ENCODE results near the gene SLC9C2.
"Not testable (repeated sequence)": the region's sequence is repeated elsewhere in the genome, so short reads cannot be mapped to it uniquely, and the experiment has no call there.

SLC9C2 gene

GRCh38 chr1:173573596-173573995, 29.3 kb downstream of the SLC9C2 start:
- DNase-seq: no peak

DNA sequence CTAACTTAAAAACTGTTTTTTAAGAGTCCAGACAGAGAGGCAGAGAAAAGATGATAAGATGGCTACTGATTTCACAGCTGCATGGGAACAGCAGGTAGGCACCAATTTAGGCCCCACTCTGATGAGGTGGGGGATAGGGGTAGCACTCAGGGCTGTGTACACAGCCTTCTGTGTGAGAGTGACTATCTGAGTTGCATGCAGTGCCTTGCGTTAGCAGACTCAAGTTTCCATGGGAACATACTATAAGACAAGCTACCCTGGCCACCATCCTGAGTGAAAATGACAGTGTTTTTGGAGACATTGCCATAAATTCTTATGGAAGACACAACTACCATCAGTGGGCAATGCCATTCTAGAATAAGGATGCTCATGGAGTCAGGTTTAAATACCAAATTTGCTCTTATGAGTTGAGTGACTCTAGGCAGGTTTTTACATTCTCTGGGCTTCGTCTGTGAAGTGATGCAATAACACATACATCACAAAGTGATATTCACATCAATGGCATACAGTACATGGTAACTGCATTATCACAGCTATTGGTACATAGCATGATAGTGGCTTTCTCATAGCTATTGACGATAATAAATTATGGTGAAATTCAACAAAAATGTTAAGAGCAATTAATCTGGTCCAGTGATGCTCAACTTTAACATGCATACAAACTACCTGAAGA, 30.5 kb downstream of the SLC9C2 start:
- DNase-seq: no peak

DNA sequence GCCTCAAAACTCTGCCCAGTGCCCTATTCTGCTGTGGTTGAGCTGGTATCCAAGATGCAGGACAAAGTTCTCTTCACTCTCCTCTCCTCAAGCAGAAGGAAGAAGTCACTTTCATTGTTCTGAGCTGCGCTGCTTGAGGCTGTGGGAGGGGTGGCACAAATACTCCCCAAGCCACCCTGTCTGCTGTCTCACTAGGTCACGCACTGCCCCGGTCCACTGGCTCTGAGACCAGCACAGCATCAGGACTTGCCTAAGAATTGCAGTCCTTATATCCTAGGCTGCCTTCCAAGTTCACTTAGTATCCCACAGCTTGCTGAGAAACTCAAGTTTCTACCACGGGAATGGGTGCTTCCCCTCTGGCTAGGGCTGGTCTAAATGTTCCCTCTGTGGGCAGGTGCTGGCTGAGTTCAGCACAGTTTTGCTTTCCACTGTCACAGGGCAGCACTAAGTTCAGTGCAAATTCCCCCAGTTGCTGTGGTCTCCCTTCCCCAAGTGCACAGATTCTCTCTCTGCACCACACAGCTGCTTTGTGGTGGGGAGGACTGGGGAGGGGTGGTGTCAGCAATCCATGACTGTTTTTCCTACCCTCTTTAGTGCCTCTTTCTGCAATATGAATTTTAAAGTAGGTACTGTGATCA, 32.4 kb downstream of the SLC9C2 start:
- no peak for DNase-seq

- DNase-seq: no peak
These were observed 34.4 kb downstream of the SLC9C2 start for GRCh38 chr1:173568483-173568882.

DNA sequence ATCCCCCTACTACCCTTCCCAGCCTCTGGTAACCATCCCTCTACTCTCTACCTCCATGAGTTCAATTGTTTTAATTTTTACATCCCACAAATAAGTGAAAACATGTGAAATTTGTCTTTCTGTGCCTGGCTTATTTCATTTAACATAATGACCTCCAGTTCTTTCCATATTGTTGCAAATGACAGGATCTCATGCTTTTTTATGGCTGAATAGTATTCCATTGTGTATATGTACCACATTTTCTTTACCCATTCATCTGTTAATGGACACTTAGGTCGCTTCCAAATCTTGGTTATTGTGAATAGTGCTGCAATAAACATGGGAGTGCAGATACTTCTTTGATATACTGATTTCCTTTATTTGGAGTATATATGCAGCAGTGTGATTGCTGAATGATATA, 39.0 kb downstream of the SLC9C2 start:
- DNase-seq: not testable (repeated sequence)

- DNase-seq: no peak
These were observed 40.1 kb downstream of the SLC9C2 start for GRCh38 chr1:173562813-173563212.

DNA sequence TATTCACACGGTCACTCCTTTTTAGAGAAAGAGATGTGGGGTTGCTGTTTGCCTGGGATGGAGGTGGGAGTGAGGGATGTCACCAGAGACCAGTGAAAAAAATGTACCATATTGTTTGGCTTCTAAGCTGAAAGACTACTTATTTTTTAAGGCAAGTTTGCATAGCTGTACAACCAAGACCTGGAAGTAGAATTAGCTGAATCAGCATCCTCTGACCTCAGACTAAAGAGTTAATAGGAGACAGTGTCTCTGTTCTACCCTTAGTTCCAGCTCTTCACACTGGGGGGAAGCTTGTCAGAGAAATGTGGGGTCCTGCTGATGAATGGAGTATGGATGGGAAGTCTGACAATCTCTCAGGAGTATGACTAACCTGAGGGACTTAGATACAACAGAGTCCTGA, 41.6 kb downstream of the SLC9C2 start:
- no peak for DNase-seq

DNA sequence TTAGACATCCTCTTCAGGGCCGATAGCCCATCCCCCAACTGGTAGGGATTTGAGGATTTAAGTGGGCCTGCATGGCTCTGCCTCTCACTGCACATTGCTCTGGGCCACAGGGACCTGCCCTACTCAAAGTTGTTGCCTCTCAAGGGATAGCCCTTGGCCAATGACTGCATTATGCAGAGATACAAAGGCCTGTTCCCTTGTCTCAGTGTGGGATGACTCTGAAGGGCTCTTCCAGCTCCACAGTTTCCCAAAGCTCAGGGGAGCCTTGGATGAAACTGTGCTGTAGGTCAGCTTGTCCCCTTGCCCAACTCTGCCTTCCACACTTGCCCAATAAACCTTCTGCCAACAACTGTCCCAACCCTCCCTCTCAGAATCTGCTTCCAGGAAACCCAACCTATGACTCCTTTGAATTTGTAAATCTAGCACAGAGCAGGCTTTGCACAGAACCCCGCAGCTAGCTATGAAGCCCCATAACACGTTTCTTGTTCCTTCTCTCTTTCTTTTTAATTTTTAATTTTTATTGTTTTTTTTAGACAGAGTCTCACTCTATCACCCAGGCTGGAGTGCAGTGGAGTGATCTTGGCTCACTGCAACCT, 42.5 kb downstream of the SLC9C2 start:
- DNase-seq: no peak

DNA sequence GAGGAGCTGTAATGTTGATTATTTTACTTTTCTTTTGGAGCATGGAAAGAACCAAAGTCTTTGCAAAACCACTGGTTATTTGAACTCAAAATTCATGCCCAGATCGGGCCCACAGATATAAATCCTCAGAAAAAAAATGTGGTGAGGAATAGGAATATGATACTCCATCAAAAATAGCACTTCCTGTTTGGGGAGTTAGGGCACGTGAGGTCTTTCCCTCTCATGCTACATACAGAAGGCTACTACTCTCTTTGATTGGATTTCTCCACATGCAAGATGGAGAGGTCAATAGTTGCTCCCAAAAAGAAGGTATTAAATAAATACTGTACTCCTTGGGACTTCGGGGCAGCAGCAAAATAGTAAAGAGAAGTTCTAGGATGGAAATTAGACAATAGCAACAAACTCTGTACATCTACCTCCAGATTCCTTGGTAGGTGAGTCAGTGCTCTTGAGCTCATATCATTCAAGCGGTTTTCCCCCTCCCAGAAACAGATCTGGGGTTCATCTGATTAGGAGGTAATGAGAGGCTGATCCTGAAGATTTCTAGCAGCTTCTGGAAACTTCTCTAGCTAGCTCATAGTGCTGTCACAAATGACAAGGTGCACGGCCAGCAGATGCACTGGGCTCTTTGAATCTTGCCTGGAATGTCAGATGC, 47.1 kb downstream of the SLC9C2 start:
- no peak for DNase-seq

DNA sequence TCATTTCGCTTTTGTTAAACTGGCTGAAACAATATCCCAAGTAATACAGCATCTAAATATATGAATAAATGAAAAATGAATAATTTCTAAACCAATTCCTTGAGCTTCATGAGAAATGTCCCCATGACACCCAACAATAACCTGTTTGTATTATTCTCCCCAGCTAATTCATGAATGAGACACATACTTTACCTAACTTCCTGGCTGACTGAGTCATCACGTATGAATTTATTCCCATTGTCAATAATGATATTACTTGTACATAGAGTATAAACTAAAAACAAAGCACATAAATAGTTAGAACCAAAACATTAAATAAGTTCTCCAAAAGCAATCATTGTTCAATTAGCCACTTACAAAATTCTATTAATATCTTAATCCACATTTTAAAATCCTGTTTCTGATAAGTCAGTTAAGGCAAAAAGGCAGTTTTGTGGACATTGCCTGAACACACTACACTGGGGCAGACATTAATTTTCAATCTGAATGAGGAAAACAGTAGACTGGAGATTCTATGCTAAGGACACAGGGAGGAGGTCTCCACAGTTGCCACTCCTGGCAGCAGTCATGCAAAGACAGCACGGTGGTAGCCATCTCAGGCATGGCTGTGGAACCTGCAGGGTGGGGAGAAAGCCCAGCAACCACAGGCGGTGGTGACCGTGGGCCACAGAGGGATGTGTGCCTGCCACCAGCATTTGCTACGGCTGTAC, 48.2 kb downstream of the SLC9C2 start:
- no peak for DNase-seq

- DNase-seq: no peak
These were observed 48.8 kb downstream of the SLC9C2 start for GRCh38 chr1:173554089-173554488.

DNA sequence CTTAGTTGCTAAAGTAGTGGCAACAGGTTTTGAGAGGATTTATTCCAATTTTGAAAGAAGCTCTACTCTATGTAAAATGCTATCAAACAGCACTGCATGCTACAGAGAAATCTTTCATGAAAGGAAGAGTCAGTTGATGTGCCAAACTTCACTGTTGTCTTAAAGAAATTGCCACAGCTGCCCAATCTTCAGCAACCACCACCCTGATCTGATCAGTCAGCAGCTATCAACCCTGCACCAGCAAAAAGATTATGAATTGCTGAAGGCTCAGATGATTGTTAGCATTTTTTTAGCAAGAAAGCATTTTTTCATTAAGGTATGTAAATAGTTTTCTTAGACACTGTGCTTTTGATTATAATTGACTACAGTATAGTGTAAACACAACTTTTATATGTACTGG, 49.6 kb downstream of the SLC9C2 start:
- DNase-seq: no peak

DNA sequence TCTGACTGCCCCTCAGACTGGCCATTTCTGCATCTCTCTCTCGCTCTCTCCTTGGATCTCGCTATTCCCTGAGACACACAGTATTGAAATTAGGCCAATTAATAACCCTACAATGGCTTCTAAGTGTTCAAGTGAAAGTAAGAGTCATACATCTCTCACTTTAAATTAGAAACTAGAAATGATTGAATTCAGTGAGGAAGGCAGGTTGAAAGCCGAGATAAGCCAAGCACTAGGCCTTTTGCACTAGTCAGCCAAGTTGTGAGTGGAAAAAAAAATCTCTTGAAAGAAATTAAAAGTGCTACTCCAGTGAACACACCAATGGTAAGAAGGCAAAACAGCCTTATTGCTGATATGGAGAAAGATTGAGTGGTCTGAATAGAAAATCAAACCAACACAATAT, 51.2 kb downstream of the SLC9C2 start:
- peak; percentile 6 for DNase-seq

DNA sequence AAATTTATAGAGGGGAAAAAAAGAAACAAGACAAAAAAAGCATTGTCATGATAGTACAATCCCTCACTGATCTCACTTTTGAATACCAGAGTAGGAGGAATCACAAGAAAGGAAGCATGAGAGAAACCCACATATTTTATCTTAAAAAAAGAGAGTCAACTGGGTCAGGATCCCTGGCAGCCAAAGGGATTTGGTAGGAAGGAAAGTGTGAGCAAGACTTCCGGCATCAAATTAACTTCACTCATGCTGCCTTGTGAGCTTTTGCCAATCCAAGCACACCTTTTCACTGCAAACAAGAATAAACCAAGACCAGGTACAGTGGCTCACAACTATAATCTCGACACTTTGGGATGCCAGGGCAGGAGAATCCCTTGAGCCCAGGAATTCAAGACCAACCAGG, 53.1 kb downstream of the SLC9C2 start:
- no peak for DNase-seq

- no peak for DNase-seq
These were observed 57.2 kb downstream of the SLC9C2 start for GRCh38 chr1:173545688-173546087.

DNA sequence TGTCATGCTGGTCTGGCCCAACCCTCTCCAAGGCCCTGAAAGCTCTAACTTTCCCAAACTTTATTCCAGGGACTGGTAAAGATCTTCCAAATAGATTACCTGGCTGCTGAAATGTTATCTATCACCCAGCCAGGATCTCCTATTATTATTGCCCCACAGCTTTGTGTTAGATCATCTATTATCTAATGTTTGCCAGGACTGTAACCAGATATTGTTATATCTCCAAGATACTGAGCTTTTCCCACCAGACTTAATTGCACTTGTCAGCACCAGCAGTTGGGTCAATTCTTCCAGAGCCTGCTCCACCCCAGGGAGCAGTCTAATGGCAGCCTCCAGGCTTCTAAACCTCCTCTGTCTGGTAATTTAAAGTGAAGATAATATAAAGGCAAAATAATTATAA, 66.6 kb downstream of the SLC9C2 start:
- DNase-seq: no peak

GRCh38 chr1:173532237-173532636, 70.6 kb downstream of the SLC9C2 start:
- DNase-seq: no peak

DNA sequence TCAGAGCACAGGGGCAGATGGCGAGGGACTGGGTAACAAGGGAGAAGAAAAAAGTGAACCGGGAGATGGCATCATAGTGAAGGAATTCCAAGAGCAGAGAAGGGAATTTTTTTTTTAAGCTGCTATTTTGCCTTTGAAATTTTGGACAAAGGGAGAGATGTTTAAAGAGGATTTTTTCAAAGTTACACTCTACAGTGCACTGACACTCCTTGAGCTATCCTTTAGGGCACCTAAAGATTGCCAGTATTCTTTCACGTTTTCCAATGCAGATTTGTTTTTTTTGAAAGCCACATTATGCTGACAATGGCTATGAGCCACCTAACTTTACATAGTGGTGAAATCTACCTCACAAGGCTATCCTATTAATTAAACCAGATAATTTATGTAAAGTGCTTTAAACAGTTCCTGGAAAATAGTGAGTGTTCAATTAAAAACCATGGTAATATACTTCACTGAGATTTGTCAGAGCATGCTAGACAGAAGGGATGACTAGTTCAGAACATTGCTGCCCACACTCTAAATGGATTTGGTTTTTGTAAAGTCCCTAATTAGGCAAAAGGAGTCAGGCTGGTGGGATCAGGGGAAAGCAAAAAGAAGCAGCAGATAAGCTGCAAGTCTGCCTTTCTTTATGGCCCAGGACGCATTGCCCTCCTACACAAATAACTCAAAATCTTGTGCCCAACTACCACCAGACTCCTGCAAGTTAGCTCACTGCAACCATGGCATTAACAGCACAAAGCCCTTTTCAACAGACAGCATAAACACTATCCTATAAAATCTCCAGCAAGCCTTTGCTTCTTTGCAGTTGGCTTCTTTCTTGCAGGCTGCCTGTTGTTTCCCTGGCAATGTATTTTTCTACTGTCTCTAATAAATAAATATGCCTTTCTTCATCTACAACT, 71.8 kb downstream of the SLC9C2 start:
- no peak for DNase-seq

GRCh38 chr1:173529106-173529505, 73.8 kb downstream of the SLC9C2 start:
- no peak for DNase-seq

DNA sequence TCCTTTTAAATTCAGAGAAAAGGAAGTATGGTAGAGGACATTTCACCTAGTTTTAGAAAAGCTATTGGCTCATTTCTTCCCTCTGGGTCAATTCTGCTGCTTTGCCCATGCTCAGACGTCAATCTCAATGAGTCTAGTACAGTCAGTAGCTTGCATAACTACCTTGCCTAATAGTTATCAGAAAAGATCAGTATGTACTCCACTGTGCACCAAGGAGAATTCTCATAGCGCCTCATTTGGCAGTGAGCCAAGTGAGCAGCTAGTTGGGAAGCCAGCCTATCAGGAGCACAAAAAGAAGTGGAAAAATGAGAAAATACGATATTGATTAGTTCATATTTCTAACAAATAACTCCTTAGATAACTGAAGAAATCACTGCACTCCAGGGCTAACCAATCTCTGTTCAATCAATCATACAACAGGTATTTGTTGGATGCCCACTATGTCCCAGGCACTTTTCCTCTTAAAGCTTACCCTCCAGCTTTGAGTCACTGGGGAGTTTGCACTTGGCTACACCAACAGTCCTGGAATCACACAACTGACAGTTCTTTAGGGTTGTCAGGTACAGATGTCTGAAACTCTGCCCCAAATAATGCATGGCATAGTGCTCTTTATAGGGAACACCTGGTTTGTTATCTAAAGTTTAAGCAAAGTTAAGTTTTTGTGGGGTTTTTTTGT, 75.6 kb downstream of the SLC9C2 start:
- no peak for DNase-seq

GRCh38 chr1:173525926-173526325, 76.9 kb downstream of the SLC9C2 start:
- no peak for DNase-seq

GRCh38 chr1:173523329-173523728, 79.5 kb downstream of the SLC9C2 start:
- no peak for DNase-seq

Measured in activated CD4-positive, alpha-beta T cell treated with anti-CD3 and anti-CD28 coated beads, Interleukin-2, amount 50 U/mL, for 16 hours (primary cell).